Neuronal stem cell (in vitro differentiated cells): ENCODE measurements around the gene CFAP58.

Experiments
- DNase-seq: peaks from one replicate; pipeline ENCODE4 v3.0.0-alpha.2; 2013; ENCODE audit warnings: low spot score
- H2AFZ ChIP-seq: one replicate; pipeline ENCODE4 v1.6.1; 2013; ENCODE audit warnings: mild to moderate bottlenecking, low read length, inconsistent platforms
- H2AK5ac ChIP-seq: 2 replicates; pipeline ENCODE4 v1.6.1; 2013; ENCODE audit warnings: low read depth, mild to moderate bottlenecking, inconsistent platforms, low read length, moderate library complexity, mixed read lengths
- H2BK120ac ChIP-seq: 2 replicates; pipeline ENCODE4 v1.6.1; 2013; ENCODE audit warnings: low read depth, mild to moderate bottlenecking, inconsistent platforms, low read length, moderate library complexity, mixed read lengths
- H2BK12ac ChIP-seq: one replicate; pipeline ENCODE4 v1.6.1; 2013; ENCODE audit warnings: low read length, inconsistent platforms
- H2BK15ac ChIP-seq: 2 replicates; pipeline ENCODE4 v1.6.1; 2013; ENCODE audit warnings: mild to moderate bottlenecking, low read length, inconsistent platforms, mixed read lengths
- H2BK5ac ChIP-seq: one replicate; pipeline ENCODE4 v1.6.1; 2013; ENCODE audit warnings: inconsistent platforms, mild to moderate bottlenecking, low read length, moderate library complexity
- H3K14ac ChIP-seq: one replicate; pipeline ENCODE4 v1.6.1; 2013; ENCODE audit warnings: low read length, inconsistent platforms
- H3K18ac ChIP-seq: 2 replicates; pipeline ENCODE4 v1.6.1; 2013; ENCODE audit warnings: low read length, inconsistent platforms
- H3K23ac ChIP-seq: 2 replicates; pipeline ENCODE4 v1.6.1; 2013; ENCODE audit warnings: low read depth, mild to moderate bottlenecking, mixed read lengths, low read length, inconsistent platforms; ENCODE audit not compliant: poor library complexity
- H3K27ac ChIP-seq: replicated peaks from 3 replicates; pipeline ENCODE4 v1.5.1; 2013; ENCODE audit warnings: low read length, inconsistent platforms
- H3K27me3 ChIP-seq, 3 experiments: 2 replicates each; pipeline ENCODE4 v1.6.1; 2013; ENCODE audit warnings: low read length in 3 of 3, mild to moderate bottlenecking in 2 of 3, inconsistent platforms in 1 of 3, low read depth in 1 of 3, mixed read lengths in 1 of 3, moderate library complexity in 1 of 3; ENCODE audit not compliant: control insufficient read depth in 3 of 3, insufficient read depth in 3 of 3
- H3K36me3 ChIP-seq, 2 donors: replicated peaks in 1 of 2; 2 replicates each; pipeline ENCODE4 v1.6.1; 2013; ENCODE audit warnings: low read length in 2 of 2; ENCODE audit not compliant: control insufficient read depth in 2 of 2, insufficient read depth in 2 of 2
- H3K4ac ChIP-seq: 2 replicates; pipeline ENCODE4 v1.6.1; 2013; ENCODE audit warnings: inconsistent platforms, mild to moderate bottlenecking, low read length, moderate library complexity
- H3K4me1 ChIP-seq, 2 donors: 1 replicate in 1 of 2; 2 replicates in 1 of 2; pipeline ENCODE4 v1.6.1; 2013; ENCODE audit warnings: low read length in 2 of 2, low read depth in 1 of 2; ENCODE audit not compliant: control insufficient read depth in 2 of 2, insufficient read depth in 1 of 2
- H3K4me2 ChIP-seq: one replicate; pipeline ENCODE4 v1.6.1; 2013; ENCODE audit warnings: mild to moderate bottlenecking, low read length, inconsistent platforms; ENCODE audit not compliant: insufficient read depth, poor library complexity, severe bottlenecking
- H3K4me3 ChIP-seq, 2 donors: 2 replicates each; pipeline ENCODE4 v1.5.1; 2013; ENCODE audit warnings: low read length in 2 of 2, mild to moderate bottlenecking in 2 of 2, inconsistent platforms in 1 of 2, moderate library complexity in 1 of 2
- H3K79me1 ChIP-seq: one replicate; pipeline ENCODE4 v1.6.1; 2013; ENCODE audit warnings: low read depth, mild to moderate bottlenecking, inconsistent platforms, low read length, moderate library complexity
- H3K9ac ChIP-seq: one replicate; pipeline ENCODE4 v1.6.1; 2013; ENCODE audit warnings: mild to moderate bottlenecking, low read depth, low read length, inconsistent platforms; ENCODE audit not compliant: poor library complexity
- H3K9me3 ChIP-seq, 2 donors: replicated peaks in 1 of 2; 2 replicates each; pipeline versions ENCODE3 to v1.6.1; 2013; ENCODE audit warnings: low read length in 2 of 2, mild to moderate bottlenecking in 2 of 2, inconsistent platforms in 1 of 2, low read depth in 1 of 2, mixed read lengths in 1 of 2, moderate library complexity in 1 of 2; ENCODE audit not compliant: control insufficient read depth in 2 of 2, insufficient read depth in 1 of 2
- H4K8ac ChIP-seq: one replicate; pipeline ENCODE4 v1.6.1; 2013; ENCODE audit warnings: low read depth, mild to moderate bottlenecking, inconsistent platforms, low read length, moderate library complexity
- H4K91ac ChIP-seq: one replicate; pipeline ENCODE4 v1.6.1; 2013; ENCODE audit warnings: low read length, low read depth, mild to moderate bottlenecking, inconsistent platforms; ENCODE audit not compliant: poor library complexity
- WGBS, 2 donors: extraction: QIAGEN DNeasy Blood & Tissue Kit; methylation state at CpG; one replicate each; pipeline ENCODE4 v1.1.7; 2013; ENCODE audit warnings: missing lambda C conversion rate in 2 of 2, mixed read lengths in 1 of 2; ENCODE audit not compliant: insufficient read length in 2 of 2, insufficient replicate concordance in 1 of 2; ENCODE audit errors: extremely low coverage in 2 of 2; 5-methylcytosine and 5-hydroxymethylcytosine counted together

CFAP58 gene

DNA sequence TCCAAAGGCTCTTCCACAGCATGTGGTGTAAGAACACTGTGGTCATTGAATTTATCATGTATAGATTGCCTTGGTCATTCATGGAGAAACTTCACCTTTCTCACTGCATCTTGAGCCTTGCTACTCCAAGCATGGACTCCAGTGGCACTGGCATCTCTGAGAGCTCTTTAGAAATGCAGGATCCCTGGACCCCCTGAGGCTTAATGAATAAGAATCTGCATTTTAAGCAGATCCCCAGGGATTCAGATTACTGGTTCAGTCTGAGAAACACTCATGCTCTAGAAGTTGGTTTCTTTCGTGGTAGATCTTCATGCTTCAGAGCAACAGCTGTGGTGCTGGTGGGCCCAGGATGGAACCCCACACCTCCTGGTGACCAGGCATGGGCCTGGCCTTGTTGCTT, 63.2 kb downstream of the CFAP58 start:
- Histone ChIP-seq H3K36me3 (no peaks in the 10 kb centered on the region), H3K27me3 (no peaks in the 10 kb centered on the region), H3K4ac (no peak overlapping the region), H3K79me1 (no peaks in the 10 kb centered on the region), H3K18ac (no peak overlapping the region), H2AFZ (no peak overlapping the region), H2BK12ac (no peak overlapping the region), H3K14ac (no peak overlapping the region), H3K9me3 (no peaks in the 10 kb centered on the region), H2BK15ac (no peak overlapping the region), H4K8ac (no peak overlapping the region), H3K4me3 (no peak overlapping the region), H3K4me2 (no peak overlapping the region), H2BK120ac (no peak overlapping the region), H3K9ac (no peak overlapping the region), H2BK5ac (no peak overlapping the region), H3K27ac (no peak overlapping the region), H4K91ac (no peak overlapping the region), H2AK5ac (no peak overlapping the region), H3K4me1 (no peaks in the 10 kb centered on the region), H3K23ac (no peak overlapping the region)
- no CpG with 5 or more reads among the region's 1 CpG for WGBS, 2 donors
- DNase-seq: no peak

DNA sequence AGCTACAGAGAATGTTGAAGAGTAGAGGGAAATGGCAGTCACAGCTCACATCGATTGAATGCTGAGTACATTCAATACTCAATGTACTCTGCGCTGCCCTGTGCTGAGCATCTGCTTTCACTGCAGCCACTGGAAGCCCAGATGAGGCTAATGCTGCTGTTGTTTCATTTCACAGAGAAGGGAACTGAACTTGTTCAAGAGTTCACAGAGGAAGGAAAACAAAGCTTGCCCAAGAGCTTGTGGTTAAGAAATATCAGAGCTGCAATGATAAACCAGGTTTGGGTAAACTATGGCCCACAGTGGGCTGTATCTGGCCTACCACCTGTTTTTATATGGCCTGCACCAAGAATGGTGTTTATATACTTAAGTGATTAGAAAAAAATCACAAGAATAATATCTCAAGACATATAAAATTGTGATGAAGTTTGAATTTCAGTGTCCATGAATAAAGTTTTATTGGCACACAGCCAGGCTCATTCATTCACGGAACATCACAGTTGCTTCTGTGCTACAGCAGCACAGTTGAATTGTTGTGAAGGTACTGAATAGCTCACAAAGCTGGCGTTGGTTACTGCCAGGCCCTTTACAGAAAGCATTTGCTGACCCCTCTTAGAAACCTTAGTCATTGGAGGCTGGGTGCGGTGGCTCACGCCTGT, 64.1 kb downstream of the CFAP58 start:
- no peak overlapping the region for H2BK5ac ChIP-seq
- no peak overlapping the region for H3K4ac ChIP-seq
- no peaks in the 10 kb centered on the region for H3K9me3 ChIP-seq
- H3K4me3 ChIP-seq: no peak overlapping the region
- no peak overlapping the region for H4K8ac ChIP-seq
- H2BK15ac ChIP-seq: no peak overlapping the region
- WGBS, 2 donors: no CpG with 5 or more reads among the region's 6 CpGs
- H4K91ac ChIP-seq: no peak overlapping the region
- no peak overlapping the region for H3K4me2 ChIP-seq
- H3K18ac ChIP-seq: no peak overlapping the region
- H3K27me3 ChIP-seq: no peaks in the 10 kb centered on the region
- H2BK120ac ChIP-seq: no peak overlapping the region
- H3K27ac ChIP-seq: no peak overlapping the region
- no peak overlapping the region for H2AK5ac ChIP-seq
- H3K14ac ChIP-seq: no peak overlapping the region
- no peak for DNase-seq
- no peak overlapping the region for H2AFZ ChIP-seq
- H2BK12ac ChIP-seq: no peak overlapping the region
- no peaks in the 10 kb centered on the region for H3K4me1 ChIP-seq
- H3K23ac ChIP-seq: no peak overlapping the region
- no peaks in the 10 kb centered on the region for H3K79me1 ChIP-seq
- no peaks in the 10 kb centered on the region for H3K36me3 ChIP-seq
- no peak overlapping the region for H3K9ac ChIP-seq

DNA sequence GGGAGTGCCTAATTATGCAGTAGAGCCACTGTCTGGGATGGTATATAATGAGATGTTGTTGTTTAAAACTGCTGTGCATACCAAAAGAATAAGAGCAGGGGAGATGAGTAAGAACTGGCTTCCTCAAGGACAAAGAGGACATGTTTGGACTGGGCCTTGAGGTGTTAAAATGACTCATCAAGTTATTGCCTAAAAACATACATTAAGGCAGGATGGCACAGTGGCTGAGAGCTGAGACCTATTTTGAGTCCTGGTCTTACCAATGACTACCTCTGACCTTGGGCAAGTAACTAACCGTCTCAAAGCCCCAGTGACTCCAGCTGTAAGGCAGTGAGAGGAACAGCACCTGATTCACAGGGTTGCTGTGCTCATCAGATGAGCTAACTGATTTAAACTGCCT, 71.1 kb downstream of the CFAP58 start:
- H3K4me3 ChIP-seq: no peak overlapping the region
- no peak overlapping the region for H3K14ac ChIP-seq
- no peak overlapping the region for H2AK5ac ChIP-seq
- H3K4me2 ChIP-seq: no peak overlapping the region
- H2BK15ac ChIP-seq: no peak overlapping the region
- H3K9ac ChIP-seq: no peak overlapping the region
- H3K79me1 ChIP-seq: no peaks in the 10 kb centered on the region
- H3K27ac ChIP-seq: no peak overlapping the region
- no peaks in the 10 kb centered on the region for H3K36me3 ChIP-seq
- no peak overlapping the region for H2AFZ ChIP-seq
- H3K18ac ChIP-seq: no peak overlapping the region
- H3K27me3 ChIP-seq: no peaks in the 10 kb centered on the region
- H3K9me3 ChIP-seq: no peaks in the 10 kb centered on the region
- no peak overlapping the region for H2BK120ac ChIP-seq
- no peak overlapping the region for H3K23ac ChIP-seq
- H3K4ac ChIP-seq: no peak overlapping the region
- H2BK5ac ChIP-seq: no peak overlapping the region
- no peak overlapping the region for H2BK12ac ChIP-seq
- no peak overlapping the region for H4K8ac ChIP-seq
- H4K91ac ChIP-seq: no peak overlapping the region
- no peak for DNase-seq
- no CpG with 5 or more reads among the region's 1 CpG for WGBS, 2 donors
- peaks cover 0 to 12% of the 10 kb centered on the region in 2 donors for H3K4me1 ChIP-seq

DNA sequence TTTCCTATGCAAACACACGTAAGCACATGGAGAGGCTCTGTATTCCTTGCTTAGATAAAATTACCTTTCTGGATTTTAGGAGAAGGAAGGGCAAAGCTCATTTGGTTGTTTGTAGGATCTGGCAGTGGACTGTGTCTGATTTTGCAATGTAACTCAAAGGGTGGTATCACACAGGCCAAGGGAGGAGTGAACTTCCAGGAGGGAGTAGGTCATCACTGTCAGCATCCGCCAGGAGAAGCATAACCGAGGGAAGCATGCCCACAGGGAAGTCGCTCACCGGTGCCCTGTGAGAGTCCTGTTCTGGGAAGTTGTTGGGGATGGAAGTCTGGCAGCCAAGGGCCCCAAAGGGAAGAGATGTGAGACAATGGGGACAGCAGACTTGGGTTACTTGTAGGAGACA, 74.4 kb downstream of the CFAP58 start:
- no peak overlapping the region for H3K14ac ChIP-seq
- H3K79me1 ChIP-seq: no peaks in the 10 kb centered on the region
- no peaks in the 10 kb centered on the region for H3K27me3 ChIP-seq
- DNase-seq: no peak
- no peak overlapping the region for H3K4me2 ChIP-seq
- WGBS, 2 donors: no CpG with 5 or more reads among the region's 5 CpGs
- H4K8ac ChIP-seq: no peak overlapping the region
- no peak overlapping the region for H3K18ac ChIP-seq
- H3K4me1 ChIP-seq: peaks cover 0 to 17% of the 10 kb centered on the region in 2 donors
- H2BK120ac ChIP-seq: no peak overlapping the region
- H2BK12ac ChIP-seq: no peak overlapping the region
- no peak overlapping the region for H3K27ac ChIP-seq
- no peak overlapping the region for H4K91ac ChIP-seq
- H3K9me3 ChIP-seq: no peaks in the 10 kb centered on the region
- no peak overlapping the region for H3K4ac ChIP-seq
- no peak overlapping the region for H2AK5ac ChIP-seq
- H3K23ac ChIP-seq: no peak overlapping the region
- H2AFZ ChIP-seq: no peak overlapping the region
- H2BK15ac ChIP-seq: no peak overlapping the region
- H3K4me3 ChIP-seq: no peak overlapping the region
- no peak overlapping the region for H2BK5ac ChIP-seq
- no peaks in the 10 kb centered on the region for H3K36me3 ChIP-seq
- H3K9ac ChIP-seq: no peak overlapping the region
